Measurements from ENCODE around the gene SLC12A8.

Gene SLC12A8

GRCh38 chr3:125179143-125179883 lies 33.2 kb downstream of the SLC12A8 start:
- Histone ChIP-seq H3K9me3 (ENCODE audit: insufficient read depth, low read depth, low read length) (peaks cover 10% of the 10 kb centered on the region), H3K9me2 (replicated peaks; ENCODE audit: low read depth, low read length) (no peaks in the 10 kb centered on the region), H3K4me2 (ENCODE audit: low read depth, low read length, poor library complexity, severe bottlenecking) (no peak overlapping the region), H3K4me3 (ENCODE audit: low read length, poor library complexity, severe bottlenecking) (no peak overlapping the region), H3K9ac (ENCODE audit: low read depth, low read length, poor library complexity, severe bottlenecking) (no peak overlapping the region), H3K27me3 (ENCODE audit: insufficient read depth, low read length, poor library complexity, severe bottlenecking) (no peaks in the 10 kb centered on the region), H4K20me1 (ENCODE audit: insufficient read depth, low read length, poor library complexity, severe bottlenecking) (no peaks in the 10 kb centered on the region), H3F3A (ENCODE audit: low read depth) (no peaks in the 10 kb centered on the region), H2AFZ (ENCODE audit: low read length) (no peak overlapping the region), H3K4me1 (ENCODE audit: insufficient read depth, low read length, poor library complexity, severe bottlenecking) (peaks cover 7% of the 10 kb centered on the region), H3K79me2 (ENCODE audit: insufficient read depth, low read length) (no peaks in the 10 kb centered on the region), H3K36me3 (ENCODE audit: insufficient read depth, low read length) (no peaks in the 10 kb centered on the region)
- TF ChIP-seq EZH2phosphoT487 (IDR thresholded peaks at IDR 0.05; ENCODE audit: borderline replicate concordance): no peak
- no peak for TF ChIP-seq CTCF (conservative IDR thresholded peaks at IDR 0.05; ENCODE audit: low read length)

DNA sequence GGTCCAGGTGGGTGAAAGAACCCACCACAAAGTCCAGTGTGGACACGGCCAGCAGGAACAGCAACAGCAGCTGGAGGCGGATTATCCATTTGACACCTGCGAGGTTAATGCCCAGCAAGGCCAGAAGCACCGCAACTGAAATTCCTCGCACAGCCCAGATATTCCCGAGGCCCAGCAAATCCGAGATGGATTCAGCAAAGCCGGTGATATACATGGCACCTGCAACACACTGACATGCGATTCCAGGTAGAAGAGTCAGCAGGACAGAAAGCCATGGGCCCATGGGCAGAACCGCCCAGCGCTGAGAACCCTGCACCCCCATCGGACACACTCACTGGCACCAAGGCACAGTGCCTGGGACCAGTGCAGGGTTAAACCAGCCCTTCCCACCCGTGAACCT lies 34.8 kb downstream of the SLC12A8 start:
- Histone ChIP-seq H3K9me3 (ENCODE audit: insufficient read depth, low read depth, low read length) (peaks cover 13% of the 10 kb centered on the region), H2AFZ (ENCODE audit: low read length) (no peak overlapping the region), H4K20me1 (ENCODE audit: insufficient read depth, low read length, poor library complexity, severe bottlenecking) (no peaks in the 10 kb centered on the region)

DNA sequence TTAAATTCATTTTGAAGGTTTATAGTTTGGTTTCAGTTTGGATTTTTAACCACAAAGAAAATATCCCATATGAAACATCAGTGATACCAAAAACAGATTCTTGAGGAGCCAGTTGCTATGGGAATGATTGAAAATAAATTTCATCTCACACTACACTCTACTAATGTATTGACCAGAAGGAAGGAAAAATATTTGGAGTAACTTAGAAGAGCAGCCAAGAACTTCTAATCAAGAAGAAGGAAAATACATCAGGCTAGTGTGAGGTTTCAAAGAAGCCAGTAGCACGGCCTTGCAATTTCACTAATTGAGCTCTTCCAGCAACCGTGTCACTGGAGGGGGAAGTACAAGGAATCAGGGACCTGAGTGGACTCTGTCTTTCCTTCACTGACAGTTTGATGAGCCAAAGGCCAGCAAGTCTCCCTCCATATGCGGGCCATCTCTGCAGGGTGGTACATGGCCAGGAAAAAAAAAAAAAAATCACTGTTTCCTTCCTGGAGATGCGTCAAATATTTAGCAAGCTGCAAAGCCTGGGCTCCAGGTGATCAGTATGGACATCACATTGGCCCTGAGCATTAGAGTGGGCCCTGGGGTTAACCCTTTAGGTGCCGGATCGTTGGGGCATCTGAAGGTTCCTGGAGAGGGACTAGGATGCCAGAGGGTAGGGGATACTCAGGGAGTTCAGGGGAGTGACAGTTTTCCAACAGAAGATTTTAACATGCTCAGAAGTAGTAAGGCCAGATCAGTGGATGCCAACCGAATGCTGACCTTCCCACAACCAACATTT lies 37.1 kb downstream of the SLC12A8 start:
- Histone ChIP-seq H3K79me2 (ENCODE audit: insufficient read depth, low read length) (no peaks in the 10 kb centered on the region), H2AFZ (ENCODE audit: low read length) (no peak overlapping the region), H3K4me2 (ENCODE audit: low read depth, low read length, poor library complexity, severe bottlenecking) (no peak overlapping the region), H3K9me3 (ENCODE audit: insufficient read depth, low read depth, low read length) (peaks cover 13% of the 10 kb centered on the region), H3K4me3 (ENCODE audit: low read length, poor library complexity, severe bottlenecking) (no peak overlapping the region), H3K9ac (ENCODE audit: low read depth, low read length, poor library complexity, severe bottlenecking) (no peak overlapping the region), H3K36me3 (ENCODE audit: insufficient read depth, low read length) (no peaks in the 10 kb centered on the region), H4K20me1 (ENCODE audit: insufficient read depth, low read length, poor library complexity, severe bottlenecking) (no peaks in the 10 kb centered on the region), H3K27me3 (ENCODE audit: insufficient read depth, low read length, poor library complexity, severe bottlenecking) (no peaks in the 10 kb centered on the region), H3F3A (ENCODE audit: low read depth) (no peaks in the 10 kb centered on the region), H3K9me2 (replicated peaks; ENCODE audit: low read depth, low read length) (no peaks in the 10 kb centered on the region), H3K4me1 (ENCODE audit: insufficient read depth, low read length, poor library complexity, severe bottlenecking) (peaks cover 7% of the 10 kb centered on the region)
- no peak for TF ChIP-seq EZH2phosphoT487 (IDR thresholded peaks at IDR 0.05; ENCODE audit: borderline replicate concordance)
- TF ChIP-seq CTCF (conservative IDR thresholded peaks at IDR 0.05; ENCODE audit: low read length): no peak

More for the DNA sequence above, 34.8 kb downstream of the SLC12A8 start:
- Histone ChIP-seq H3K4me3 (ENCODE audit: low read length, poor library complexity, severe bottlenecking) (no peak overlapping the region), H3F3A (ENCODE audit: low read depth) (no peaks in the 10 kb centered on the region), H3K9ac (ENCODE audit: low read depth, low read length, poor library complexity, severe bottlenecking) (no peak overlapping the region), H3K79me2 (ENCODE audit: insufficient read depth, low read length) (no peaks in the 10 kb centered on the region), H3K4me1 (ENCODE audit: insufficient read depth, low read length, poor library complexity, severe bottlenecking) (peaks cover 7% of the 10 kb centered on the region), H3K36me3 (ENCODE audit: insufficient read depth, low read length) (no peaks in the 10 kb centered on the region), H3K9me2 (replicated peaks; ENCODE audit: low read depth, low read length) (no peaks in the 10 kb centered on the region), H3K4me2 (ENCODE audit: low read depth, low read length, poor library complexity, severe bottlenecking) (no peak overlapping the region), H3K27me3 (ENCODE audit: insufficient read depth, low read length, poor library complexity, severe bottlenecking) (no peaks in the 10 kb centered on the region)
- no peak for TF ChIP-seq EZH2phosphoT487 (IDR thresholded peaks at IDR 0.05; ENCODE audit: borderline replicate concordance)
- no peak for TF ChIP-seq CTCF (conservative IDR thresholded peaks at IDR 0.05; ENCODE audit: low read length)

Measured in Loucy (cell line).